H1 (cell line): Measurements from ENCODE around the gene GLYATL3. TPM values are rescaled to one million over a fixed set of nuclear protein-coding genes. Genes with fewer than 3 reads are reported as not detected.

Source experiments
- CTCF ChIA-PET: fragments of 300-600 bp; sonication (Branson Sonifier 250); formaldehyde crosslinking; loops from one replicate; lab custom pipeline; 2021; ENCODE audit not compliant: partially characterized antibody; lab: Charles Lee
- POLR2A ChIA-PET: fragments of 300-600 bp; sonication (Branson Sonifier 250); formaldehyde crosslinking; loops from one replicate; lab custom pipeline; 2021; ENCODE audit warnings: inconsistent platforms; ENCODE audit not compliant: partially characterized antibody; lab: Charles Lee
- DNase-seq, 2 experiments: peaks; one replicate each; pipeline versions ENCODE4 v3.0.0 to v3.0.0-alpha.2; 2010 to 2022; ENCODE audit warnings: low spot score in 2 of 2, low read depth in 1 of 2, mixed read lengths in 1 of 2
- FAIRE-seq: peaks from 2 replicates; lab custom pipeline; 2011; peaks lifted over from hg19 to GRCh38; lab: Jason Lieb, UNC
- H2AFZ ChIP-seq: 2 replicates; pipeline ENCODE4 v1.8.1; 2012; ENCODE audit warnings: low read length, inconsistent platforms
- H2AK5ac ChIP-seq: 2 replicates; pipeline ENCODE4 v1.6.1; 2013; ENCODE audit warnings: low read depth, low read length
- H2BK120ac ChIP-seq: replicated peaks from 2 replicates; pipeline ENCODE3; 2013; ENCODE audit warnings: low read depth, low read length, inconsistent platforms
- H2BK12ac ChIP-seq: 2 replicates; pipeline ENCODE4 v1.6.1; 2013; ENCODE audit warnings: low read depth, low read length
- H2BK15ac ChIP-seq: 2 replicates; pipeline ENCODE4 v1.6.1; 2013; ENCODE audit warnings: low read length
- H2BK20ac ChIP-seq: 2 replicates; pipeline ENCODE4 v1.6.1; 2013; ENCODE audit warnings: low read length
- H2BK5ac ChIP-seq: 2 replicates; pipeline ENCODE4 v1.6.1; 2013; ENCODE audit warnings: low read depth, low read length
- H3K14ac ChIP-seq: 2 replicates; pipeline ENCODE4 v1.6.1; 2013; ENCODE audit warnings: inconsistent platforms; ENCODE audit not compliant: insufficient read length
- H3K18ac ChIP-seq: 2 replicates; pipeline ENCODE4 v1.6.1; 2013; ENCODE audit warnings: low read length; ENCODE audit errors: extremely low read depth
- H3K23ac ChIP-seq: 2 replicates; pipeline ENCODE4 v1.6.1; 2013; ENCODE audit warnings: inconsistent platforms; ENCODE audit not compliant: insufficient read length
- H3K23me2 ChIP-seq: 2 replicates; pipeline ENCODE4 v1.6.1; 2013; ENCODE audit warnings: low read depth, low read length
- H3K27ac ChIP-seq: 2 replicates; pipeline ENCODE4 v1.6.1; 2011; ENCODE audit warnings: low read depth, low read length, inconsistent platforms
- H3K27me3 ChIP-seq, 4 experiments: replicated peaks in 1 of 4; 1 replicate in 1 of 4; 2 replicates in 3 of 4; pipeline versions ENCODE4 v1.6.1 to v1.8.1; 2011 to 2013; ENCODE audit warnings: low read length in 3 of 4, mild to moderate bottlenecking in 3 of 4, inconsistent platforms in 2 of 4, mixed read lengths in 2 of 4, moderate library complexity in 1 of 4; ENCODE audit not compliant: control insufficient read depth in 3 of 4, insufficient read depth in 3 of 4; ENCODE audit errors: extremely low read depth in 1 of 4
- H3K36me3 ChIP-seq, 4 experiments: 2 replicates each; pipeline versions ENCODE4 v1.6.1 to v1.8.1; 2011 to 2013; ENCODE audit warnings: mild to moderate bottlenecking in 4 of 4, low read length in 3 of 4, moderate library complexity in 2 of 4, control low read depth in 1 of 4, inconsistent platforms in 1 of 4; ENCODE audit not compliant: insufficient read depth in 4 of 4, control insufficient read depth in 2 of 4
- H3K4ac ChIP-seq: replicated peaks from 2 replicates; pipeline ENCODE3; 2013; ENCODE audit warnings: low read length, low read depth, mixed read lengths, inconsistent platforms; ENCODE audit not compliant: insufficient read length
- H3K4me1 ChIP-seq, 4 experiments: replicated peaks in 1 of 4; 1 replicate in 1 of 4; 2 replicates in 3 of 4; pipeline versions ENCODE4 v1.6.1 to v1.8.1; 2011 to 2013; ENCODE audit warnings: low read length in 3 of 4, inconsistent platforms in 2 of 4, mixed read lengths in 1 of 4; ENCODE audit not compliant: insufficient read depth in 4 of 4, control insufficient read depth in 3 of 4
- H3K4me2 ChIP-seq, 2 experiments: 2 replicates each; pipeline versions ENCODE4 v1.6.1 to v1.8.1; 2011 to 2013; ENCODE audit warnings: low read depth in 2 of 2, low read length in 2 of 2, control low read depth in 1 of 2, inconsistent platforms in 1 of 2, mild to moderate bottlenecking in 1 of 2; ENCODE audit not compliant: insufficient read depth in 1 of 2
- H3K4me3 ChIP-seq, 4 experiments: fragments of 200-600, 300-600 bp in 1 of 4; sonication (generic), shearing (Covaris generic), sonication (Bioruptor Twin) in 1 of 4; 2 replicates each; pipeline versions ENCODE4 v1.5.1 to v1.8.1; 2011 to 2016; ENCODE audit warnings: low read length in 4 of 4, low read depth in 3 of 4, control low read depth in 2 of 4, inconsistent platforms in 2 of 4, mild to moderate bottlenecking in 2 of 4, mixed read lengths in 1 of 4, moderate library complexity in 1 of 4; ENCODE audit not compliant: insufficient read depth in 2 of 4; ENCODE audit errors: extremely low read depth in 1 of 4
- H3K56ac ChIP-seq: replicated peaks from 2 replicates; pipeline ENCODE3; 2013; ENCODE audit warnings: low read depth, mild to moderate bottlenecking, mixed read lengths, low read length, inconsistent platforms; ENCODE audit not compliant: insufficient read length
- H3K79me1 ChIP-seq: 2 replicates; pipeline ENCODE4 v1.6.1; 2013; ENCODE audit warnings: low read depth, low read length, control low read depth
- H3K79me2 ChIP-seq, 2 experiments: 2 replicates each; pipeline versions ENCODE4 v1.6.1 to v1.8.1; 2012 to 2013; ENCODE audit warnings: low read length in 2 of 2, mild to moderate bottlenecking in 2 of 2, inconsistent platforms in 1 of 2; ENCODE audit not compliant: insufficient read depth in 2 of 2, control insufficient read depth in 1 of 2
- H3K9ac ChIP-seq, 4 experiments: replicated peaks in 1 of 4; 1 replicate in 1 of 4; 2 replicates in 3 of 4; pipeline versions ENCODE4 v1.6.1 to v1.8.1; 2011 to 2013; ENCODE audit warnings: low read depth in 3 of 4, low read length in 3 of 4, control low read depth in 2 of 4, mild to moderate bottlenecking in 2 of 4, moderate library complexity in 2 of 4, inconsistent platforms in 1 of 4; ENCODE audit errors: extremely low read depth in 1 of 4
- H3K9me3 ChIP-seq, 2 experiments: 2 replicates each; pipeline versions ENCODE4 v1.6.1 to v1.8.1; 2012 to 2013; ENCODE audit warnings: mild to moderate bottlenecking in 2 of 2, moderate library complexity in 2 of 2, control low read depth in 1 of 2, inconsistent platforms in 1 of 2, low read depth in 1 of 2, low read length in 1 of 2, mixed read lengths in 1 of 2; ENCODE audit not compliant: insufficient read depth in 2 of 2
- H4K20me1 ChIP-seq, 2 experiments: replicated peaks in 1 of 2; 2 replicates each; pipeline versions ENCODE3 to v1.8.1; 2011 to 2013; ENCODE audit warnings: inconsistent platforms in 2 of 2, low read length in 2 of 2, mild to moderate bottlenecking in 1 of 2; ENCODE audit not compliant: insufficient read depth in 2 of 2, control insufficient read depth in 1 of 2
- H4K5ac ChIP-seq: 2 replicates; pipeline ENCODE4 v1.6.1; 2013; ENCODE audit warnings: low read length, low read depth, mixed read lengths, inconsistent platforms; ENCODE audit not compliant: insufficient read length
- H4K8ac ChIP-seq: 2 replicates; pipeline ENCODE4 v1.8.0; 2013; ENCODE audit warnings: mild to moderate bottlenecking, moderate library complexity, low read length, inconsistent platforms; ENCODE audit not compliant: insufficient read depth; ENCODE audit errors: extremely low read depth
- H4K91ac ChIP-seq: replicated peaks from 2 replicates; pipeline ENCODE3; 2013; ENCODE audit warnings: low read length, mixed read lengths, inconsistent platforms; ENCODE audit not compliant: insufficient read length
- GABPA ChIP-seq: IDR thresholded peaks from 2 replicates; pipeline ENCODE4 v1.6.1; 2011; ENCODE audit warnings: mild to moderate bottlenecking, low read length, moderate library complexity, borderline replicate concordance; ENCODE audit not compliant: insufficient read depth
- WGBS, 2 experiments: shearing (Covaris generic) in 1 of 2; methylation state at CpG; one replicate each; pipeline versions ENCODE4 v1.1.6 to v1.1.7; 2013 to 2015; ENCODE audit warnings: low lambda C conversion rate in 2 of 2, mixed read lengths in 2 of 2, inconsistent platforms in 1 of 2, low coverage in 1 of 2, missing lambda C conversion rate in 1 of 2; ENCODE audit not compliant: insufficient replicate concordance in 2 of 2, insufficient coverage in 1 of 2, insufficient read length in 1 of 2; ENCODE audit errors: extremely low coverage in 1 of 2, missing lambda C conversion rate in 1 of 2; 5-methylcytosine and 5-hydroxymethylcytosine counted together
- polyA plus RNA-seq, 7 experiments: library from polyadenylated mRNA; depleted of rRNA in 3 of 7; stranded (reverse) in 5 of 7; unstranded in 2 of 7; fragments of >200 nt in 5 of 7; fragments of 200-250 nt in 2 of 7; gene quantifications; 1 replicate in 5 of 7; 2 replicates in 1 of 7; 4 replicates in 1 of 7; pipeline versions ENCODE4 v1.2.1 to v1.2.3, GENCODE V29; 2011 to 2013; ENCODE audit warnings: missing spikeins in 2 of 7, mixed read lengths in 2 of 7
- total RNA-seq: library from RNA; stranded (reverse); fragmentation: NEBNext Ultra II Directional; extraction: Animal tissue kit (Norgen Biotek cat#: 25700); gene quantifications from 2 replicates; pipeline ENCODE4 v1.2.1, GENCODE V29; 2021

GLYATL3 gene
- total and polyA plus RNA-seq, 2 of the 8 experiments (the other 6 are each of a cell fraction or from before 2014, with no cell fraction given), result not detected

GRCh38 chr6:49524541-49524940 is 24.8 kb downstream of the GLYATL3 start:
- no peak overlapping the region for H3K14ac ChIP-seq
- DNase-seq, result no peak
- no peaks in the 10 kb centered on the region for H3K27me3 ChIP-seq
- no peak overlapping the region for H2BK5ac ChIP-seq
- H3K23ac ChIP-seq, result no peak overlapping the region
- H3K4me3 ChIP-seq, result no peak overlapping the region
- no peak overlapping the region for H2BK12ac ChIP-seq
- no peak overlapping the region for H3K4me2 ChIP-seq
- no peaks in the 10 kb centered on the region for H3K9me3 ChIP-seq
- no peak overlapping the region for H3K9ac ChIP-seq
- H3K23me2 ChIP-seq, result no peaks in the 10 kb centered on the region
- H4K91ac ChIP-seq, result no peak overlapping the region
- WGBS, 2 experiments, result 98% methylated on average over 7 of the region's 7 CpGs; no CpG with 5 or more reads in 1 of the 2 experiments
- no peak overlapping the region for H2BK20ac ChIP-seq
- H3K79me2 ChIP-seq, result no peaks in the 10 kb centered on the region
- no peak overlapping the region for H3K4ac ChIP-seq
- peaks cover 0 to 7% (median 2%) of the 10 kb centered on the region in 4 experiments; a peak in 2 of 7 replicates for H3K4me1 ChIP-seq
- no peak overlapping the region for H3K56ac ChIP-seq
- no peaks in the 10 kb centered on the region for H3K79me1 ChIP-seq
- H3K36me3 ChIP-seq, result no peaks in the 10 kb centered on the region
- no peaks in the 10 kb centered on the region for H4K20me1 ChIP-seq
- no peak overlapping the region for H4K5ac ChIP-seq
- ChIA-PET CTCF (interaction anchor here (1.9 kb wide), 1 partner anchor 8 kb away, joined by 9 read pairs; no protein-coding TSS in a partner anchor), POLR2A (no interaction called here)
- H2AK5ac ChIP-seq, result no peak overlapping the region
- no peak overlapping the region for H3K18ac ChIP-seq
- H2BK120ac ChIP-seq, result no peak overlapping the region
- no peak overlapping the region for H3K27ac ChIP-seq
- no peak overlapping the region for H4K8ac ChIP-seq
- no peak overlapping the region for H2BK15ac ChIP-seq
- H2AFZ ChIP-seq, result no peak overlapping the region
- FAIRE-seq, result no peak
- no peak for TF ChIP-seq GABPA
